ENCODE results near the gene ILF2.

GRCh38 chr1:153616144-153616916 lies 54.5 kb downstream of the ILF2 start, which contains the start of gene S100A14:
- no peak for TF ChIP-seq POLR2A (IDR thresholded peaks at IDR 0.05)
- TF ChIP-seq, protein P1, sequence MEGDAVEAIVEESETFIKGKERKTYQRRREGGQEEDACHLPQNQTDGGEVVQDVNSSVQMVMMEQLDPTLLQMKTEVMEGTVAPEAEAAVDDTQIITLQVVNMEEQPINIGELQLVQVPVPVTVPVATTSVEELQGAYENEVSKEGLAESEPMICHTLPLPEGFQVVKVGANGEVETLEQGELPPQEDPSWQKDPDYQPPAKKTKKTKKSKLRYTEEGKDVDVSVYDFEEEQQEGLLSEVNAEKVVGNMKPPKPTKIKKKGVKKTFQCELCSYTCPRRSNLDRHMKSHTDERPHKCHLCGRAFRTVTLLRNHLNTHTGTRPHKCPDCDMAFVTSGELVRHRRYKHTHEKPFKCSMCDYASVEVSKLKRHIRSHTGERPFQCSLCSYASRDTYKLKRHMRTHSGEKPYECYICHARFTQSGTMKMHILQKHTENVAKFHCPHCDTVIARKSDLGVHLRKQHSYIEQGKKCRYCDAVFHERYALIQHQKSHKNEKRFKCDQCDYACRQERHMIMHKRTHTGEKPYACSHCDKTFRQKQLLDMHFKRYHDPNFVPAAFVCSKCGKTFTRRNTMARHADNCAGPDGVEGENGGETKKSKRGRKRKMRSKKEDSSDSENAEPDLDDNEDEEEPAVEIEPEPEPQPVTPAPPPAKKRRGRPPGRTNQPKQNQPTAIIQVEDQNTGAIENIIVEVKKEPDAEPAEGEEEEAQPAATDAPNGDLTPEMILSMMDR (IDR thresholded peaks at IDR 0.05), result no peak
- no peak for TF ChIP-seq EP300 (IDR thresholded peaks at IDR 0.05)
- no peak for TF ChIP-seq POLR2AphosphoS5 (IDR thresholded peaks at IDR 0.05)

Data from gastroesophageal sphincter (tissue), 3 donors.